BLaER1 (cell line): ENCODE measurements around the gene ZNF106.

Experiments used
- H3K27ac ChIP-seq: shearing (Covaris generic); formaldehyde crosslinking; 2 replicates; pipeline ENCODE4 v1.8.1; 2022
- H3K27me3 ChIP-seq: shearing (Covaris generic); formaldehyde crosslinking; 2 replicates; pipeline ENCODE4 v1.8.1; 2022
- H3K36me3 ChIP-seq: shearing (Covaris generic); formaldehyde crosslinking; 2 replicates; pipeline ENCODE4 v1.8.1; 2022
- H3K4me1 ChIP-seq: shearing (Covaris generic); formaldehyde crosslinking; 2 replicates; pipeline ENCODE4 v1.8.1; 2022
- H3K4me2 ChIP-seq: shearing (Covaris generic); formaldehyde crosslinking; 2 replicates; pipeline ENCODE4 v1.8.1; 2022
- H3K4me3 ChIP-seq: shearing (Covaris generic); formaldehyde crosslinking; 2 replicates; pipeline ENCODE4 v1.8.1; 2022
- H3K9ac ChIP-seq: shearing (Covaris generic); formaldehyde crosslinking; 2 replicates; pipeline ENCODE4 v1.8.1; 2022
- H3K9me3 ChIP-seq: shearing (Covaris generic); formaldehyde crosslinking; 2 replicates; pipeline ENCODE4 v1.8.1; 2022
- H4K20me1 ChIP-seq: shearing (Covaris generic); formaldehyde crosslinking; 2 replicates; pipeline ENCODE4 v1.8.1; 2022
- Cebpa-rat ChIP-seq: shearing (Covaris generic); IDR thresholded peaks from 2 replicates; pipeline ENCODE4 v1.8.1; 2022

The ZNF106 gene

GRCh38 chr15:42483677-42484076 is 7.3 kb downstream of the ZNF106 start:
- Histone ChIP-seq H3K27ac (no peak overlapping the region), H3K9ac (no peak overlapping the region), H3K4me3 (no peak overlapping the region), H3K36me3 (peaks cover 36% of the 10 kb centered on the region), H3K4me1 (peaks cover 4% of the 10 kb centered on the region; the same call in 1 of the 2 replicates), H3K9me3 (peaks cover 18% of the 10 kb centered on the region), H3K27me3 (no peaks in the 10 kb centered on the region), H3K4me2 (no peak overlapping the region), H4K20me1 (no peaks in the 10 kb centered on the region; the same call in 1 of the 2 replicates)
- TF ChIP-seq Cebpa-rat, result no peak

DNA sequence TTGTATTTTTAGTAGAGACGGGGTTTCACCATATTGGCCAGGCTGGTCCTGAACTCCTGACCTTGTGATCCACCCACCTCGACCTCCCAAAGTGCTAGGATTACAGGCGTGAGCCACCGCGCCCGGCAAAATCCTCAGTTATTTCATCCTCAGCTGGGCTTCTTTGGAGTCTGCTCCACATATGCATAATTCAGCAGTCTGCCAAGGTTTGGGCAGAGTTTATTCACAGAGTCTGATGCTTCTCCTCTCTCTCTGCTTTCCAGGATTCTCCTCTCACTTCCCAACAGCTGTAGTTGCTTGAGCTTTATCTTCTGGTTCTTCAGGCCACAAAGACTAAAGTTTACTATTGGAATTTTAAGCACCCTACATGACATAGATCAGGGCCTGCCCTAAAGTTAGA is 8.2 kb downstream of the ZNF106 start:
- no peak overlapping the region for H3K9ac ChIP-seq
- no peaks in the 10 kb centered on the region for H3K4me1 ChIP-seq
- no peak overlapping the region for H3K4me2 ChIP-seq
- no peak overlapping the region for H3K4me3 ChIP-seq
- peaks cover under 1% of the 10 kb centered on the region; the same call in 1 of the 2 replicates for H4K20me1 ChIP-seq
- no peak for TF ChIP-seq Cebpa-rat
- no peak overlapping the region for H3K27ac ChIP-seq
- peaks cover 36% of the 10 kb centered on the region for H3K36me3 ChIP-seq
- no peaks in the 10 kb centered on the region for H3K27me3 ChIP-seq
- peaks cover 18% of the 10 kb centered on the region for H3K9me3 ChIP-seq

- Histone ChIP-seq H3K4me2 (no peak overlapping the region), H3K27ac (no peak overlapping the region), H3K27me3 (no peaks in the 10 kb centered on the region)
Measured at GRCh38 chr15:42474827-42475226, 16.1 kb downstream of the ZNF106 start.

DNA sequence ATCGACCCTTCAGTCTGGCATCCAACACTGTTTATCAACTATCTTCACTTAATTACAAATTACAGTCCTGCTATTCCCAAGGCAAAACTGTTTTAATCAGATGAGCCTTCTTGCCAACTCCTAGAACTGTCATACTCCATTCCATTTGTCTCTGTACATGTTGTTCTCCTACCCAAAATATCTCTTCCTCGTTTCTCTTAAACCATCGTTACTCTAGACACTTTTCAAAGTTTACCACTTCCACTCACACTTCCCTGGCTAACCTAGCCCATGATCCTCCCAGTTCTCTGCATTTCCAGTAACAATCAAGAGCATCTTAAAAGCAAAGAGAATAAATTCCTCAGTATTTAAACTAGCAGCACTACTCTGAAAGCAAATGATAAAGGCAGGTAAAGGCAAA is 19.9 kb downstream of the ZNF106 start:
- Histone ChIP-seq H3K4me1 (no peaks in the 10 kb centered on the region), H3K27me3 (no peaks in the 10 kb centered on the region), H3K9me3 (no peaks in the 10 kb centered on the region), H3K36me3 (peaks cover 45% of the 10 kb centered on the region), H3K4me3 (no peak overlapping the region), H4K20me1 (peaks cover 43% of the 10 kb centered on the region), H3K27ac (no peak overlapping the region), H3K4me2 (no peak overlapping the region), H3K9ac (no peak overlapping the region)
- no peak for TF ChIP-seq Cebpa-rat

More at GRCh38 chr15:42474827-42475226, 16.1 kb downstream of the ZNF106 start:
- H4K20me1 ChIP-seq, result peaks cover 61% of the 10 kb centered on the region
- TF ChIP-seq Cebpa-rat, result no peak
- H3K36me3 ChIP-seq, result peaks cover 13% of the 10 kb centered on the region
- H3K9me3 ChIP-seq, result no peaks in the 10 kb centered on the region
- H3K9ac ChIP-seq, result no peak overlapping the region
- no peaks in the 10 kb centered on the region for H3K4me1 ChIP-seq
- no peak overlapping the region for H3K4me3 ChIP-seq

GRCh38 chr15:42465520-42466259 is 25.3 kb downstream of the ZNF106 start:
- no peak for TF ChIP-seq Cebpa-rat
- Histone ChIP-seq H3K27ac (no peak overlapping the region), H3K4me2 (no peak overlapping the region), H4K20me1 (no peaks in the 10 kb centered on the region), H3K9ac (no peak overlapping the region), H3K4me3 (no peak overlapping the region), H3K27me3 (no peaks in the 10 kb centered on the region), H3K9me3 (no peaks in the 10 kb centered on the region), H3K4me1 (peaks cover 11% of the 10 kb centered on the region), H3K36me3 (peaks cover 74% of the 10 kb centered on the region)

DNA sequence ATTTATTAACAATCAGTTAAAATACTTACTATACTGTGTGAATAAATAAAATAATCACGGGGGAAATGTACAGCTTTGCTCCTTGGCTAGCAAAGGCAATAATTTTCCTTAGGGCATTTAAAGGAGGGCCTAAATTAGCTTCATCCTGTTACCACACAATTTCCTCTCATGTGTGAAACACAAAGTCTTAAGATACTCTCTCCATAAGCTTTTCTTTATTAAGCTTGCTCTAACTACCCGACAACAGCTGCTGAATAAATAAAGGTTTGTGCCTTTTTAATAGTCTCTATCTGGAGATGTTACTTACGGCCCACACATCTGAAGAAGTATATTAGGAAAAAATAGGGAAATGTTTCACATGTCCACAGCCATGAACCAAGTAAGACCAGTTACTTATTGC is 29.7 kb downstream of the ZNF106 start:
- TF ChIP-seq Cebpa-rat, result no peak
- H3K4me2 ChIP-seq, result peak overlapping the region; percentile 27
- H3K27ac ChIP-seq, result no peak overlapping the region
- no peaks in the 10 kb centered on the region for H3K9me3 ChIP-seq
- H4K20me1 ChIP-seq, result no peaks in the 10 kb centered on the region
- no peak overlapping the region for H3K4me3 ChIP-seq
- peaks cover 35% of the 10 kb centered on the region for H3K36me3 ChIP-seq
- H3K27me3 ChIP-seq, result no peaks in the 10 kb centered on the region
- peaks cover 34% of the 10 kb centered on the region for H3K4me1 ChIP-seq
- H3K9ac ChIP-seq, result no peak overlapping the region

- H3K27me3 ChIP-seq, result no peaks in the 10 kb centered on the region
- H3K9me3 ChIP-seq, result no peaks in the 10 kb centered on the region
- H3K9ac ChIP-seq, result no peak overlapping the region
- H3K4me1 ChIP-seq, result peaks cover 34% of the 10 kb centered on the region
- peak overlapping the region; percentile 47 for H3K4me2 ChIP-seq
- peaks cover 12% of the 10 kb centered on the region for H3K36me3 ChIP-seq
- no peak for TF ChIP-seq Cebpa-rat
- H4K20me1 ChIP-seq, result no peaks in the 10 kb centered on the region
- no peak overlapping the region for H3K4me3 ChIP-seq
- peak overlapping the region; percentile 56 for H3K27ac ChIP-seq
Measured at GRCh38 chr15:42457445-42458442, 33.2 kb downstream of the ZNF106 start.

DNA sequence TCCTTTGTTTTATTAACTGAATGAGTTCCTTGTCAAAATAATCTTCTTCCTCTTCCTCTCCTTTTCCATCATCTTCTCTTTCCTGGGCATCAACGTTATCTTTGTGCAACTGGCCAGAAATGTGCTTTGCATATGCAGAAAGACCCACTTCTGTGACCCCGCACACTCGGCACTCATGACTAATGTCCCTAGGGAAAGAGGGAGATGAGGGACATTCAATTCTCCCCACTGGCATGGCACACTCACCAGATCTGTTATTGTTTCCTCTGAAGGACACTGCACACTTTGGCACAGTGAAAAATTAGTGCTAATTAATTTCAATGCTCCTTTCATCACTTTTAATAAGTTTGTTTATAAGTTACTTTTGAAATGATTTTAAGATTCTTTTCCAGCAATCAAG is 34.0 kb downstream of the ZNF106 start:
- H4K20me1 ChIP-seq, result no peaks in the 10 kb centered on the region
- H3K4me2 ChIP-seq, result peak overlapping the region; percentile 47
- no peak overlapping the region for H3K9ac ChIP-seq
- H3K9me3 ChIP-seq, result no peaks in the 10 kb centered on the region
- H3K27ac ChIP-seq, result peak overlapping the region; percentile 56
- peaks cover 15% of the 10 kb centered on the region for H3K36me3 ChIP-seq
- H3K4me3 ChIP-seq, result no peak overlapping the region; the same call in 1 of the 2 replicates
- no peak for TF ChIP-seq Cebpa-rat
- H3K27me3 ChIP-seq, result no peaks in the 10 kb centered on the region
- peaks cover 34% of the 10 kb centered on the region for H3K4me1 ChIP-seq

DNA sequence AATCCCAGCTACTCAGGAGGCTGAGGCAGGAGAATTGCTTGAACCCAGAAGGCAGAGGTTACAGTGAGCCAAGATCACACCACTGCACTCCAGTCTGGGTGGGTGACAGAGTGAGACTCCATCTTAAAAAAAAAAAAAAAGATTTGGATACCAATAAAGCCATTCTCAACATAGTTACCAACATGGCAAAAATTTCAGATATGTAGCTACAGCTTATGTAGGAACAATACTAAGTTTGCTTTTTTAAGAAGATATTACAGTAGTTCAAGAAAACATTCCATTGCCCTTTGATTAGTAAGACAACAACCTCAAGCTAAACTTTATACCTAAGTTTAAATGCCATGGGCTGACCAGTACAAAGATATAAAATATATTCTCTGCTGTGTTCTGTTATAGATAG is 34.4 kb downstream of the ZNF106 start:
- Histone ChIP-seq H3K4me2 (peak overlapping the region; percentile 47), H3K36me3 (peaks cover 19% of the 10 kb centered on the region), H3K4me3 (no peak overlapping the region; the same call in 1 of the 2 replicates), H3K27me3 (no peaks in the 10 kb centered on the region), H3K27ac (0 out of 2 replicates have a peak overlapping the region, but pooled peaks have one; percentile 8), H3K9me3 (no peaks in the 10 kb centered on the region), H3K4me1 (peaks cover 30% of the 10 kb centered on the region), H4K20me1 (no peaks in the 10 kb centered on the region), H3K9ac (no peak overlapping the region)
- no peak for TF ChIP-seq Cebpa-rat
